Ovary (tissue), 3 donors: ENCODE measurements around the gene DPYSL4.

Experiments
- EP300 ChIP-seq: sonication (generic); formaldehyde crosslinking; IDR thresholded peaks from one replicate; pipeline ENCODE4 v1.6.1; 2017; ENCODE audit warnings: antibody characterized with exemption
- POLR2A ChIP-seq: fragments of 450-650 bp; IDR thresholded peaks from one replicate; pipeline ENCODE4 v1.6.1; 2017; ENCODE audit warnings: antibody characterized with exemption, mild to moderate bottlenecking, moderate library complexity
- TF ChIP-seq, protein P1 (sequence below), 3 donors: fragments of 450-650 bp in 2 of 3; fragments of 200-600 bp in 1 of 3; IDR thresholded peaks; one replicate each; pipeline versions ENCODE4 v1.5.1 to v1.8.0; 2016 to 2022; ENCODE audit warnings: antibody characterized with exemption in 3 of 3, mild to moderate bottlenecking in 1 of 3
- donor health status: DM: no; HTN: no; CAD: no.

DNA sequence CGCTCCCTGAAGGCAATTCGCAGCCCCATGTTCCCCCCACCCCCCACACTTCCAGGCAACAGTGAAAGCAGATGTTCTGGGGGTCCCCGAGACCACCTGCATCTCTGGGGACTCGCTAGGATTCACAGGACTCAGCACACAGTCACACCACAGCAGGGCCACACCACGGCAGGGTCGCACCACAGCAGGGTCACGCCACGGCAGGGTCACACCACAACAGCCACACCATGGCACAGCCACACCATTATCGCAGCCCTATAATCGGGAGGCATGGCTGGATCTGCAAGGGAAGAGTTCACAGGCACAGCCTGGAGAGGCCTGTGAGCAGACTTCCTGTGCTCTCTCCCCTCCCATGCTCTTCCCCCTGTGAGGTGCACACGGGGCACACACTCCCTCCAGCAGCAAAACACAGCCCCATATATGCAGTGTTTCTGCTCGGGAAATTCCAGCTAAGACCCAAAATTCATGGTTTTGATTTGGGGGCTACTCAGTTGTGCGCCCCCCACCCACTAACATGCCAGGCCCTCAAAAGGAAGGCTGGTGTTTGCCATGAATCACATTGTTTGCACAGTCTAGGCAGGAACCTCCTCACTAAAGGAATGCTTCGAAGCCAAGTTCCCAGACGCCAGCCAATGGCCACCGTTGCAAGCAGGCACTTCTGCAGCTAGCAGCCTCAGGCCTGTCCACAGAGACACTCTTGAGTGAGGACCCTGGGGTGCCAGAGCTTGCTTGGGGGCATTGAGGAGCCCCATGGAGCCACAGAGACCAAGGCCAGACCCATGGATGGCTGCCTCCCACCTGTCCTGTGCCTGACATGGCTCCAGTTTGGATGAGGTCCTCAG is 7.0 kb upstream of the DPYSL4 start:
- TF ChIP-seq POLR2A (no peak), EP300 (no peak)
- TF ChIP-seq, protein P1, sequence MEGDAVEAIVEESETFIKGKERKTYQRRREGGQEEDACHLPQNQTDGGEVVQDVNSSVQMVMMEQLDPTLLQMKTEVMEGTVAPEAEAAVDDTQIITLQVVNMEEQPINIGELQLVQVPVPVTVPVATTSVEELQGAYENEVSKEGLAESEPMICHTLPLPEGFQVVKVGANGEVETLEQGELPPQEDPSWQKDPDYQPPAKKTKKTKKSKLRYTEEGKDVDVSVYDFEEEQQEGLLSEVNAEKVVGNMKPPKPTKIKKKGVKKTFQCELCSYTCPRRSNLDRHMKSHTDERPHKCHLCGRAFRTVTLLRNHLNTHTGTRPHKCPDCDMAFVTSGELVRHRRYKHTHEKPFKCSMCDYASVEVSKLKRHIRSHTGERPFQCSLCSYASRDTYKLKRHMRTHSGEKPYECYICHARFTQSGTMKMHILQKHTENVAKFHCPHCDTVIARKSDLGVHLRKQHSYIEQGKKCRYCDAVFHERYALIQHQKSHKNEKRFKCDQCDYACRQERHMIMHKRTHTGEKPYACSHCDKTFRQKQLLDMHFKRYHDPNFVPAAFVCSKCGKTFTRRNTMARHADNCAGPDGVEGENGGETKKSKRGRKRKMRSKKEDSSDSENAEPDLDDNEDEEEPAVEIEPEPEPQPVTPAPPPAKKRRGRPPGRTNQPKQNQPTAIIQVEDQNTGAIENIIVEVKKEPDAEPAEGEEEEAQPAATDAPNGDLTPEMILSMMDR (IDR thresholded peaks at IDR 0.05), result no peak
